Transverse colon (tissue), 3 donors: ENCODE data around the gene MTTP.

Experiments used
- CTCF ChIP-seq, 5 experiments: fragments of 200-600 bp in 3 of 5; fragments of 450-650 bp in 2 of 5; sonication (generic) in 3 of 5; IDR thresholded peaks; 1 replicate in 2 of 5; 2 replicates in 3 of 5; pipeline ENCODE4 v1.5.1; 2016 to 2017; ENCODE audit warnings: antibody characterized with exemption in 5 of 5, inconsistent platforms in 3 of 5, mild to moderate bottlenecking in 2 of 5, moderate library complexity in 1 of 5
- POLR2A ChIP-seq: fragments of 450-650 bp; IDR thresholded peaks from one replicate; pipeline ENCODE4 v1.6.1; 2016; ENCODE audit warnings: antibody characterized with exemption, mild to moderate bottlenecking, moderate library complexity

- no peak for TF ChIP-seq CTCF (IDR thresholded peaks at IDR 0.05)
- TF ChIP-seq POLR2A, result no peak
Measured at GRCh38 chr4:99537674-99538073, 37.0 kb upstream of the MTTP start.
